ENCODE data around the gene AHRR. TPM values are rescaled to one million over a fixed set of nuclear protein-coding genes. Genes with fewer than 3 reads are reported as not detected.
"Not testable (repeated sequence)": the region's sequence is repeated elsewhere in the genome, so short reads cannot be mapped to it uniquely, and the experiment has no call there.

Gene AHRR
- polyA plus RNA-seq, 2 of the 4 experiments (the other 2 are of a cell fraction): 1.2 to 1.7 TPM

- TF ChIP-seq RNF2 (IDR thresholded peaks at IDR 0.05; ENCODE audit: borderline replicate concordance, low read depth) (no peak), MAFK (IDR thresholded peaks at IDR 0.05; ENCODE audit: partially characterized antibody) (peak; percentile 84)
- Histone ChIP-seq H3K4me3 (no peak overlapping the region), H3K9me3 (no peaks in the 10 kb centered on the region), H3K4me2 (no peak overlapping the region), H3K27ac (no peak overlapping the region), H3K4me1 (no peaks in the 10 kb centered on the region)
- CTCF ChIA-PET: interaction anchor here (1.1 to 4.2 kb wide), 4 partner anchors 8 to 120 kb away, joined by 3 to 21 read pairs (median 4); no protein-coding TSS in a partner anchor
- no peak for FAIRE-seq
- peak; percentile 67 to 83; a peak in 4 of 6 replicates for ATAC-seq
- POLR2A ChIA-PET: no interaction called here
- 72% methylated on average over 18 of the region's 18 CpGs for WGBS (ENCODE audit: missing lambda C conversion rate)
- peak in 1 of 2 experiments; percentile 29 for DNase-seq (ENCODE audit: low read depth in 1 of 2, low spot score in 1 of 2)
Measured at GRCh38 chr5:308672-309271, 12.7 kb upstream of the AHRR start.

DNA sequence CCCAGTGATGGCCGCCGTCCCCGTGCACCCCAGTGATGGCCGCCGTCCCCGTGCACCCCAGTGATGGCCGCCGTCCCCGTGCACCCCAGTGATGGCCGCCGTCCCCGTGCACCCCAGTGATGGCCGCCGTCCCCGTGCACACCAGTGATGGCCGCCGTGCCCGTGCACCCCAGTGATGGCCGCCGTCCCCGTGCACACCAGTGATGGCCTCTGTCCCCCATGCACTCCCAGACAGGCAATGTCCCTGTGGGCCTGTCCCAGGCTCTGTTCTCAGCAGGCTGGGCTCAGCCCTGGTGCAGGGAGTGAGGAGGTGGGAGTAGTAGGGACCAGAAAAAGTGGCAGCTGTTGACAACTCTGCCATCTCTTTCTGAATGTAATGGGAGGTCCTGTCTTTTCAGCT is 11.7 kb upstream of the AHRR start:
- H3K4me3 ChIP-seq; POLR2A ChIA-PET; DNase-seq (ENCODE audit: low read depth in 1 of 2, low spot score in 1 of 2); H3K4me1 ChIP-seq; ATAC-seq; H3K9me3 ChIP-seq; CTCF ChIA-PET; H3K27ac ChIP-seq; H3K4me2 ChIP-seq; FAIRE-seq: not testable (repeated sequence)
- WGBS (ENCODE audit: missing lambda C conversion rate): no CpG with 5 or more reads among the region's 21 CpGs

- Histone ChIP-seq H3K27ac (no peak overlapping the region), H3K4me2 (no peak overlapping the region), H3K4me1 (no peaks in the 10 kb centered on the region), H3K4me3 (no peak overlapping the region), H3K9me3 (no peaks in the 10 kb centered on the region)
- CTCF ChIA-PET: no interaction called here
- DNase-seq (ENCODE audit: low read depth in 1 of 2, low spot score in 1 of 2) (no peak), FAIRE-seq (no peak), ATAC-seq (no peak)
- POLR2A ChIA-PET: no interaction called here
- 92% methylated on average over 9 of the region's 9 CpGs for WGBS (ENCODE audit: missing lambda C conversion rate)
- no peak for TF ChIP-seq TP53 (CRISPR knock-in tag; IDR thresholded peaks at IDR 0.05)
- no peak for TF ChIP-seq ZC3H11A (IDR thresholded peaks at IDR 0.05)
- TF ChIP-seq ZSCAN20 (CRISPR knock-in tag; IDR thresholded peaks at IDR 0.05): no peak
- TF ChIP-seq KDM1A (IDR thresholded peaks at IDR 0.05; ENCODE audit: low read depth): no peak
- TF ChIP-seq PHF8 (IDR thresholded peaks at IDR 0.05; ENCODE audit: borderline replicate concordance, low read depth): no peak
- no peak for TF ChIP-seq HES2 (IDR thresholded peaks at IDR 0.05)
- TF ChIP-seq CBX8 (IDR thresholded peaks at IDR 0.05): no peak
- no peak for TF ChIP-seq BHLHE40 (IDR thresholded peaks at IDR 0.05; ENCODE audit: low read depth, low read length)
- TF ChIP-seq NPAS2 (CRISPR knock-in tag; IDR thresholded peaks at IDR 0.05; ENCODE audit: borderline replicate concordance): no peak
- TF ChIP-seq CHD4 (IDR thresholded peaks at IDR 0.05; ENCODE audit: borderline replicate concordance): no peak
- no peak for TF ChIP-seq FOSL2 (IDR thresholded peaks at IDR 0.05)
- TF ChIP-seq FOSL2 (CRISPR knock-in tag; IDR thresholded peaks at IDR 0.05): no peak
- TF ChIP-seq BCL3 (IDR thresholded peaks at IDR 0.05): no peak
Measured at GRCh38 chr5:310516-310915, 11.0 kb upstream of the AHRR start.

DNA sequence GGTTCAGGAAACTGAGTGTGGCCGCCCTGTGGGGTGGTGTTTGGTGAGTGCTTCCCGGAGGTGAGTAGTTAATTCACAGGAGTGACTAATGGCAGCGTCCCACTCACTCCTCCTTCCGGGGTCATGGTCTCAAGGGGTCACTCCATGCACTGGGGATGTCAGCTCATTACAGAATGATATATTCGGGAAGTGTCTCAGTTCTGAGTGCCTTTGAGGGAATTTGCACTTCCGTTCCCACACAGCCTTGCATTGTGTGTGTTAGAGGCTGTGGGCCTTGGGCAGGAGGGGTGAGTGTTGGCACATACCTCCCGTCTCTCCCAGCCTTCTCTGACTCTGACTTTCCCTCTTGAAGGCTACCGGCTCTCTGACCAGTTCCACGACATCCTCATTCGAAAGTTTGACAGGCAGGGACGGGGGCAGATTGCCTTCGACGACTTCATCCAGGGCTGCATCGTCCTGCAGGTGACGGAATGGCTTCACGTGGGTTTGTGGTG is 10.5 kb upstream of the AHRR start:
- Histone ChIP-seq H3K4me1 (no peaks in the 10 kb centered on the region), H3K27ac (no peak overlapping the region), H3K9me3 (no peaks in the 10 kb centered on the region), H3K4me3 (no peak overlapping the region), H3K4me2 (no peak overlapping the region)
- ChIA-PET POLR2A (interaction anchor here (1.3 kb wide), 1 partner anchor 40 kb away, joined by 5 read pairs; no protein-coding TSS in a partner anchor), CTCF (no interaction called here)
- ATAC-seq (no peak), FAIRE-seq (no peak), DNase-seq (ENCODE audit: low read depth in 1 of 2, low spot score in 1 of 2) (no peak)
- TF ChIP-seq MAZ (IDR thresholded peaks at IDR 0.05; ENCODE audit: borderline replicate concordance, low read depth, low read length) (no peak), CBX8 (IDR thresholded peaks at IDR 0.05) (no peak), BHLHE40 (IDR thresholded peaks at IDR 0.05; ENCODE audit: low read depth, low read length) (no peak), JUNB (IDR thresholded peaks at IDR 0.05) (no peak), HEYL (CRISPR knock-in tag; IDR thresholded peaks at IDR 0.05) (no peak), RAD21 (conservative IDR thresholded peaks at IDR 0.05 in 1 of 2, IDR thresholded peaks at IDR 0.05 in 1 of 2) (no peak), MAFK (IDR thresholded peaks at IDR 0.05; ENCODE audit: partially characterized antibody) (no peak), EHF (CRISPR knock-in tag; IDR thresholded peaks at IDR 0.05) (no peak), NPAS2 (CRISPR knock-in tag; IDR thresholded peaks at IDR 0.05; ENCODE audit: borderline replicate concordance) (no peak), SMC3 (IDR thresholded peaks at IDR 0.05) (no peak), NR3C1 (IDR thresholded peaks at IDR 0.05) (no peak), BCL3 (IDR thresholded peaks at IDR 0.05) (no peak), HOXB13 (CRISPR knock-in tag; IDR thresholded peaks at IDR 0.05; ENCODE audit: low read depth) (no peak), TP53 (CRISPR knock-in tag; IDR thresholded peaks at IDR 0.05) (no peak), NFE2L2 (conservative IDR thresholded peaks at IDR 0.05; ENCODE audit: low read length) (no peak), EHMT2 (IDR thresholded peaks at IDR 0.05; ENCODE audit: low read depth) (no peak), RARB (CRISPR knock-in tag; IDR thresholded peaks at IDR 0.05) (no peak), HES2 (IDR thresholded peaks at IDR 0.05) (no peak)
- TF ChIP-seq, protein P1, sequence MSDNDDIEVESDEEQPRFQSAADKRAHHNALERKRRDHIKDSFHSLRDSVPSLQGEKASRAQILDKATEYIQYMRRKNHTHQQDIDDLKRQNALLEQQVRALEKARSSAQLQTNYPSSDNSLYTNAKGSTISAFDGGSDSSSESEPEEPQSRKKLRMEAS (IDR thresholded peaks at IDR 0.05): no peak
- 88% methylated on average over 16 of the region's 16 CpGs for WGBS (ENCODE audit: missing lambda C conversion rate)
